HepG2 (cell line): ENCODE results near the gene UPF3B. TPM values are rescaled to one million over a fixed set of nuclear protein-coding genes. Genes with fewer than 3 reads are reported as not detected.
A peak's percentile ranks its signal among the peaks of the same experiment; 100 is the strongest.

ENCODE experiments used
- ATAC-seq: fragments of 200-7000 bp; cut with Tn5 transposase; 3 replicates; pipeline ENCODE4 v1.9.1; 2020; ENCODE audit warnings: mild to moderate bottlenecking, moderate library complexity
- BruUV-seq: library from RNA; stranded (reverse); fragments of 400-500 nt; replicated peaks from 2 replicates; lab custom pipeline; 2021; lab: Mats Ljungman, UMichigan
- CTCF ChIA-PET: fragments of 300-600 bp; formaldehyde crosslinking; extraction: SDS; loops from one replicate; lab custom pipeline; 2021; ENCODE audit warnings: low total read pairs, inconsistent platforms, low intra/inter-chr PET ratio; lab: Yijun Ruan, JAX
- POLR2A ChIA-PET: fragments of 350-600 bp; sonication (Branson Sonifier 250); formaldehyde crosslinking; loops from one replicate; lab custom pipeline; 2020; ENCODE audit warnings: antibody characterized with exemption, inconsistent platforms; lab: Yijun Ruan, JAX
- DNase-seq: peaks from one replicate; pipeline ENCODE4 v3.0.0-alpha.2; 2015; ENCODE audit warnings: low spot score
- FAIRE-seq: peaks from 3 replicates; lab custom pipeline; 2011; peaks lifted over from hg19 to GRCh38; lab: Jason Lieb, UNC
- H2AFZ ChIP-seq: one replicate; pipeline ENCODE4 v1.6.1; 2011; ENCODE audit warnings: low read length, inconsistent platforms
- H3K27ac ChIP-seq: fragments of 300-600 bp; 3 replicates; pipeline ENCODE4 v1.8.0; 2011; ENCODE audit warnings: mixed run types, mild to moderate bottlenecking, mixed read lengths, low read length, inconsistent platforms; ENCODE audit not compliant: insufficient read depth; ENCODE audit errors: extremely low read length
- H3K27me3 ChIP-seq, 2 experiments: fragments of 200-600 bp in 1 of 2; 2 replicates in 1 of 2; 3 replicates in 1 of 2; pipeline versions ENCODE4 v1.6.0 to v1.8.0; 2011; ENCODE audit warnings: low read length in 2 of 2, mild to moderate bottlenecking in 2 of 2, moderate library complexity in 2 of 2, inconsistent platforms in 1 of 2; ENCODE audit not compliant: insufficient read depth in 2 of 2, control insufficient read depth in 1 of 2
- H3K36me3 ChIP-seq, 2 experiments: fragments of 200-600 bp in 1 of 2; replicated peaks in 1 of 2; 2 replicates in 1 of 2; 3 replicates in 1 of 2; pipeline versions ENCODE4 v1.5.1 to v1.8.0; 2011; ENCODE audit warnings: low read length in 2 of 2, inconsistent platforms in 1 of 2; ENCODE audit not compliant: insufficient read depth in 2 of 2, control insufficient read depth in 1 of 2
- H3K4me1 ChIP-seq: 2 replicates; pipeline ENCODE4 v1.5.1; 2012; ENCODE audit warnings: low read length, inconsistent platforms; ENCODE audit not compliant: insufficient read depth
- H3K4me2 ChIP-seq: 2 replicates; pipeline ENCODE4 v1.6.0; 2011; ENCODE audit warnings: low read depth, low read length, inconsistent platforms
- H3K4me3 ChIP-seq, 3 experiments: fragments of 200-600 bp in 1 of 3; sonication (generic), shearing (Covaris generic) in 1 of 3; replicated peaks in 1 of 3; 2 replicates each; pipeline ENCODE4 v1.5.1; 2011 to 2016; ENCODE audit warnings: low read length in 3 of 3, inconsistent platforms in 2 of 3, low read depth in 2 of 3, mild to moderate bottlenecking in 2 of 3, control low read depth in 1 of 3, mixed read lengths in 1 of 3; ENCODE audit not compliant: insufficient read depth in 1 of 3
- H3K79me2 ChIP-seq: one replicate; pipeline ENCODE4 v1.6.1; 2011; ENCODE audit warnings: low read length, inconsistent platforms; ENCODE audit not compliant: insufficient read depth
- H3K9ac ChIP-seq: 2 replicates; pipeline ENCODE4 v1.6.0; 2011; ENCODE audit warnings: mild to moderate bottlenecking, low read depth, low read length, inconsistent platforms; ENCODE audit not compliant: insufficient read depth
- H3K9me3 ChIP-seq: 2 replicates; pipeline ENCODE4 v1.5.1; 2012; ENCODE audit warnings: mild to moderate bottlenecking, low read length
- H4K20me1 ChIP-seq: 2 replicates; pipeline ENCODE4 v1.6.0; 2011; ENCODE audit warnings: inconsistent platforms, mild to moderate bottlenecking, low read length, moderate library complexity; ENCODE audit not compliant: insufficient read depth
- FOXK2 ChIP-seq: fragments of 450-650 bp; IDR thresholded peaks from 2 replicates; pipeline ENCODE4 v1.6.1; 2016
- GLI4 ChIP-seq: sonication (generic); formaldehyde crosslinking; IDR thresholded peaks from 2 replicates; pipeline ENCODE4 v1.5.1; 2020; ENCODE audit warnings: missing genetic modification reagents, mild to moderate bottlenecking, moderate library complexity, borderline replicate concordance
- HOXD1 ChIP-seq: sonication (generic); formaldehyde crosslinking; IDR thresholded peaks from 2 replicates; pipeline ENCODE4 v1.5.0; 2020; ENCODE audit warnings: missing genetic modification reagents
- WGBS: methylation state at CpG from one replicate; pipeline ENCODE4 v1.1.6; 2017; ENCODE audit warnings: low lambda C conversion rate; 5-methylcytosine and 5-hydroxymethylcytosine counted together
- in situ Hi-C: cut with HindIII; loops from 2 replicates; pipeline ENCODE4 v1.10.0; 2017; ENCODE audit warnings: low pct_unique_long_range_greater_than_20kb; ENCODE audit not compliant: extremely low pct_ligation_motif_present
- intact Hi-C: fragments of 100-400 bp; cut with micrococcal nuclease; formaldehyde crosslinking; loops from one replicate; pipeline ENCODE4 v1.10.0; 2022; ENCODE audit not compliant: unreplicated experiment
- polyA plus RNA-seq, 8 experiments: library from polyadenylated mRNA; depleted of rRNA in 3 of 8; stranded (reverse) in 7 of 8; unstranded in 1 of 8; fragments of >200 nt; fragmentation: Illumina TruSeq in 4 of 8; extraction: Trizol in 4 of 8; gene quantifications; 2 replicates each; pipeline versions ENCODE4 v1.2.1 to v1.2.3, GENCODE V29; 2011 to 2016; ENCODE audit warnings: low read depth in 4 of 8, missing spikeins in 1 of 8, mixed read lengths in 1 of 8; ENCODE audit not compliant: insufficient read depth in 1 of 8
- total RNA-seq, 5 experiments: library from RNA; depleted of rRNA; stranded (reverse); fragments of >200 nt; fragmentation: Illumina TruSeq; extraction: Trizol; gene quantifications; 2 replicates each; pipeline ENCODE4 v1.2.3, GENCODE V29; 2016; ENCODE audit warnings: low read depth in 1 of 5
- TF ChIP-seq, protein P1 (sequence below): IDR thresholded peaks from 2 replicates; pipeline ENCODE4 v1.6.1; 2012; ENCODE audit warnings: low read depth, low read length, improper control_type of control experiment
- TF ChIP-seq, protein P2 (sequence below): sonication (generic); formaldehyde crosslinking; IDR thresholded peaks from 2 replicates; pipeline ENCODE4 v1.5.1; 2020; ENCODE audit warnings: missing genetic modification reagents, mild to moderate bottlenecking, borderline replicate concordance

Gene UPF3B
- total and polyA plus RNA-seq, 2 of the 13 experiments (the other 11 are each of a cell fraction or from before 2014, with no cell fraction given) = 5.2 to 7.2 TPM

DNA sequence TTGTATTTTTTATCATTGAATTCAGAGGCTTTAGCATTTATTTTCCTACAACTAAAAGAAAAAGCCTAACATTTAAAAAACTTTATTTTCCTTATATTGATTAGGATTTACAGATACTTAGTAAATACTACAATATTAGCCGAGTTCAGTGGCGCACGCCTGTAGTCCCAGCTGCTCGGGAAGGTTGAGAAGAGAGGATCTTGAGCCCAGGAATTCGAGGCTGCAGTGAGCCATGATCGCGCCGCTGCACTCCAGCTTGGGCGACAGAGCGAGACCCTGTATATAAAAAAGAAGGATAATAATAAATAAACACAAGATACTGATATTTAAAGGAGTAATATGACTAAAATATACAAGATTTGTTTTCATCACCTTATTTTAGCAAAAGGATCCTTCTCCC lies 681 bp upstream of the UPF3B start:
- no TSS peak for BruUV-seq
- Histone ChIP-seq H4K20me1 (no peaks in the 10 kb centered on the region), H3K79me2 (peaks cover 14% of the 10 kb centered on the region)
- POLR2A ChIA-PET = interaction anchor here (0.6 to 3.2 kb wide), 15 partner anchors 9 to 708 kb away, joined by 3 to 78 read pairs (median 3); partner anchors contain the start of genes NDUFA1, RNF113A, RPL39 and SEPTIN6
- under 1% methylated on average over 10 of the region's 10 CpGs for WGBS
- TF ChIP-seq FOXK2 (no peak), HOXD1 (CRISPR knock-in tag) (no peak), GLI4 (CRISPR knock-in tag) (no peak)
- TF ChIP-seq, protein P1, sequence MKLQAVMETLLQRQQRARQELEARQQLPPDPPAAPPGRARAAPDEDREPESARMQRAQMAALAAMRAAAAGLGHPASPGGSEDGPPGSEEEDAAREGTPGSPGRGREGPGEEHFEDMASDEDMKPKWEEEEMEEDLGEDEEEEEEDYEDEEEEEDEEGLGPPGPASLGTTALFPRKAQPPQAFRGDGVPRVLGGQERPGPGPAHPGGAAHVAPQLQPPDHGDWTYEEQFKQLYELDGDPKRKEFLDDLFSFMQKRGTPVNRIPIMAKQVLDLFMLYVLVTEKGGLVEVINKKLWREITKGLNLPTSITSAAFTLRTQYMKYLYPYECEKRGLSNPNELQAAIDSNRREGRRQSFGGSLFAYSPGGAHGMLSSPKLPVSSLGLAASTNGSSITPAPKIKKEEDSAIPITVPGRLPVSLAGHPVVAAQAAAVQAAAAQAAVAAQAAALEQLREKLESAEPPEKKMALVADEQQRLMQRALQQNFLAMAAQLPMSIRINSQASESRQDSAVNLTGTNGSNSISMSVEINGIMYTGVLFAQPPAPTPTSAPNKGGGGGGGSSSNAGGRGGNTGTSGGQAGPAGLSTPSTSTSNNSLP = 0 out of 2 replicates have a peak, but pooled peaks have one; percentile 13
- TF ChIP-seq, protein P2, sequence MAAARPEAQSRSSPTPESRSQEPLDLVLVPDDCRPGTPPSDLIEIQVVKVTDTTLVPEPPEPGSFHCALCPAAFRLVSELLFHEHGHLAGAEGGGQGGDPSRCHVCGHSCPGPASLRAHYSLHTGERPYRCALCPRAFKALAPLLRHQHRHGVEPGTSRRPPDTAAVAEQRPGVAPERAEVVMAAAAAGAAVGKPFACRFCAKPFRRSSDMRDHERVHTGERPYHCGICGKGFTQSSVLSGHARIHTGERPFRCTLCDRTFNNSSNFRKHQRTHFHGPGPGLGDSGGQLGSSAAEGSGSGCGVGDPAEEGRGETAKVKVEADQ (CRISPR knock-in tag) = no peak
- TF ChIP-seq, all 625 proteins: peak for 1
- intact Hi-C loops (loop anchor here (1.0 to 2.0 kb wide), 2 partner anchors 17 to 90 kb away; partner anchors contain the start of genes NDUFA1, NKAP and RNF113A), in situ Hi-C loops (no loop called here)
- H3K4me2 ChIP-seq = peak overlapping the region; percentile 65
- DNase-seq (no peak), FAIRE-seq (no peak), ATAC-seq (peak; percentile 56)
- H3K27ac ChIP-seq = peak overlapping the region; percentile 72
- peak overlapping the region; percentile 42 for H2AFZ ChIP-seq
- no peaks in the 10 kb centered on the region for H3K27me3 ChIP-seq
- 0 out of 2 replicates have a peak, but pooled peaks cover 27% of the 10 kb centered on the region for H3K4me1 ChIP-seq
- H3K9ac ChIP-seq = peak overlapping the region; percentile 43; the same call in 1 of the 2 replicates
- CTCF ChIA-PET = no interaction called here
- no peaks in the 10 kb centered on the region for H3K9me3 ChIP-seq
- H3K36me3 ChIP-seq = no peaks in the 10 kb centered on the region; a peak in 2 of 5 replicates
- peak overlapping the region; percentile 47 to 61 (median 50) for H3K4me3 ChIP-seq
